ENCODE measurements around the gene C9orf78. TPM values are rescaled to one million over a fixed set of nuclear protein-coding genes. Genes with fewer than 3 reads are reported as not detected.

C9orf78 gene
- total and polyA plus RNA-seq, 9 of the 15 experiments (the other 6 are each of a cell fraction or from before 2014, with no cell fraction given): 94.6 to 266 (median 202) TPM

GRCh38 chr9:129879103-129879699 is 44.1 kb upstream of the C9orf78 start (continued):
- TF ChIP-seq IRF1 (CRISPR knock-in tag; IDR thresholded peaks at IDR 0.05; ENCODE audit: borderline replicate concordance): no peak
- TF ChIP-seq E2F6 (IDR thresholded peaks at IDR 0.05; ENCODE audit: borderline replicate concordance in 1 of 2, extremely low read depth in 1 of 2, insufficient read depth in 1 of 2, insufficient read length in 1 of 2, low read depth in 1 of 2, low read length in 1 of 2, poor library complexity in 1 of 2, severe bottlenecking in 1 of 2): peak; percentile 34 to 68
- no peak for TF ChIP-seq TEAD2 (tag; IDR thresholded peaks at IDR 0.05)
- TF ChIP-seq NCOA6 (IDR thresholded peaks at IDR 0.05): no peak
- TF ChIP-seq RREB1 (CRISPR knock-in tag; IDR thresholded peaks at IDR 0.05): 0 out of 2 replicates have a peak, but pooled peaks have one; percentile 43
- TF ChIP-seq NCOA4 (IDR thresholded peaks at IDR 0.05; ENCODE audit: partially characterized antibody): no peak
- TF ChIP-seq ZNF512 (tag; IDR thresholded peaks at IDR 0.05): no peak
- TF ChIP-seq SIX5 (IDR thresholded peaks at IDR 0.05; ENCODE audit: borderline replicate concordance in 1 of 2, insufficient read depth in 1 of 2, low read depth in 1 of 2, low read length in 2 of 2): no peak
- TF ChIP-seq MAX (CRISPR knock-in tag; IDR thresholded peaks at IDR 0.05): no peak
- TF ChIP-seq HNRNPUL1 (IDR thresholded peaks at IDR 0.05; ENCODE audit: low read length): no peak
- TF ChIP-seq TAF15 (IDR thresholded peaks at IDR 0.05; ENCODE audit: low read depth, low read length): no peak
- no peak for TF ChIP-seq ZNF253 (CRISPR knock-in tag; conservative IDR thresholded peaks at IDR 0.05)
- peak; percentile 82; the same call in 1 of the 2 replicates for TF ChIP-seq ZBTB9 (CRISPR knock-in tag; IDR thresholded peaks at IDR 0.05)
- TF ChIP-seq RAD21 (CRISPR knock-in tag; conservative IDR thresholded peaks at IDR 0.05 in 1 of 2, IDR thresholded peaks at IDR 0.05 in 1 of 2): peak in 1 of 2 experiments; percentile 56; a peak in 3 of 4 replicates
- no peak for TF ChIP-seq ZNF778 (CRISPR knock-in tag; IDR thresholded peaks at IDR 0.05)
